BE2C (cell line): Measurements from ENCODE around the gene CXCR1.

ENCODE experiments used
- DNase-seq: peaks from one replicate; pipeline ENCODE4 v3.0.0-alpha.2; 2020
- H3K27me3 ChIP-seq: fragments of 250-450 bp; sonication (Bioruptor Pico); 2 replicates; pipeline ENCODE4 v1.5.1; 2020; ENCODE audit warnings: mild to moderate bottlenecking
- H3K36me3 ChIP-seq: fragments of 250-450 bp; sonication (Bioruptor Pico); 2 replicates; pipeline ENCODE4 v1.5.1; 2020; ENCODE audit warnings: mild to moderate bottlenecking
- H3K4me1 ChIP-seq: fragments of 250-450 bp; sonication (Bioruptor Pico); 2 replicates; pipeline ENCODE4 v1.5.1; 2020
- H3K4me3 ChIP-seq: 2 replicates; pipeline ENCODE4 v1.5.1; 2011; ENCODE audit warnings: low read depth, low read length
- H3K9me3 ChIP-seq: fragments of 250-450 bp; sonication (Bioruptor Pico); 2 replicates; pipeline ENCODE4 v1.5.1; 2020
- TF ChIP-seq, protein P1 (sequence below): IDR thresholded peaks from 2 replicates; pipeline ENCODE4 v1.5.1; 2012; ENCODE audit warnings: mild to moderate bottlenecking, low read depth, low read length

The CXCR1 gene

DNA sequence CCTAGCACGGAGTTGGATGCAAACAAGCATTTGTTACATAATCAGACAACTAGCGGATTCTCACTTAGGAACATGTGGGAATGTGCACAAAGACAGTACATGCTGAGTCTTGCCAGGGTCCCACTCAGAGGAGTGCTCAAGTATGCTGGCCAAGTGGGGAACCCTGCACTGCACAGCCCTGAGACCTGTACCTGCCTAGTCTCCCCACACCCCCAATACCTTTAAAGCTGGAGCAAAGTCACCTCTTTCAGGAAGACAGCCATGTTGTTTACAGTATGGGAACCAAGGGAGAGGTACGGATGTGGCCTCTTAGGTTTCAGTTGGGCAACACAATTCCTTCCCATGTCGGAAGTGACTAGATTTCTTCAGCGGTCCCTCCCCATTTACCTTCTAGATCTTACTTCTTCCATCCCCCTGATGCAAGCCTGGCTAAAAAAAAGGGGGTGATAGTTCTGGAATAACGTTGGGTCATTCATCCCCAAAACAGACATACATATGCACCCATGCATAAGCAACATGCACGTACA is 10.7 kb downstream of the CXCR1 start:
- Histone ChIP-seq H3K27me3 (peaks cover 18% of the 10 kb centered on the region; the same call in 1 of the 2 replicates), H3K4me1 (no peaks in the 10 kb centered on the region), H3K4me3 (no peak overlapping the region), H3K36me3 (no peaks in the 10 kb centered on the region), H3K9me3 (no peaks in the 10 kb centered on the region)
- TF ChIP-seq, protein P1, sequence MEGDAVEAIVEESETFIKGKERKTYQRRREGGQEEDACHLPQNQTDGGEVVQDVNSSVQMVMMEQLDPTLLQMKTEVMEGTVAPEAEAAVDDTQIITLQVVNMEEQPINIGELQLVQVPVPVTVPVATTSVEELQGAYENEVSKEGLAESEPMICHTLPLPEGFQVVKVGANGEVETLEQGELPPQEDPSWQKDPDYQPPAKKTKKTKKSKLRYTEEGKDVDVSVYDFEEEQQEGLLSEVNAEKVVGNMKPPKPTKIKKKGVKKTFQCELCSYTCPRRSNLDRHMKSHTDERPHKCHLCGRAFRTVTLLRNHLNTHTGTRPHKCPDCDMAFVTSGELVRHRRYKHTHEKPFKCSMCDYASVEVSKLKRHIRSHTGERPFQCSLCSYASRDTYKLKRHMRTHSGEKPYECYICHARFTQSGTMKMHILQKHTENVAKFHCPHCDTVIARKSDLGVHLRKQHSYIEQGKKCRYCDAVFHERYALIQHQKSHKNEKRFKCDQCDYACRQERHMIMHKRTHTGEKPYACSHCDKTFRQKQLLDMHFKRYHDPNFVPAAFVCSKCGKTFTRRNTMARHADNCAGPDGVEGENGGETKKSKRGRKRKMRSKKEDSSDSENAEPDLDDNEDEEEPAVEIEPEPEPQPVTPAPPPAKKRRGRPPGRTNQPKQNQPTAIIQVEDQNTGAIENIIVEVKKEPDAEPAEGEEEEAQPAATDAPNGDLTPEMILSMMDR: no peak
- no peak for DNase-seq

DNA sequence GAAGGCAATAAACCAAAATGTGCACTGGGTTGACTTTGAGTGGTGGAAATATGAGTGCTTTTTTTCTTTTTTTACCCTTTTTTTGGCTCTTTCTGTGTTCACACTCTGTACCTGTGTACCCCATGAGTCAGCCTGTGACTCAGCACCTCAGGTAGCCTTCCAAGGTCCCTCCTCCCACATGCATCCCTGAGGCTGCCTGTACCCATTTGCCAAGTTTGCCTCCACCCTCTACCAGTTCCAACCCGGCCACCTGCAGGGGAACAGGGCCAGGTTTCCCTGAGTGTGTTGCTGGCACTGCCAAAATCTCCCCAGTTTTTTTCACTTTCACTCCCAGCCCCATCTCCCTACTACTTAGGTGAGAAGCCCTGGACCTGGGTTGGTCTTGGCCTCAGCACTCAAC is 14.0 kb downstream of the CXCR1 start:
- Histone ChIP-seq H3K4me3 (no peak overlapping the region), H3K36me3 (no peaks in the 10 kb centered on the region), H3K4me1 (no peaks in the 10 kb centered on the region), H3K9me3 (no peaks in the 10 kb centered on the region), H3K27me3 (peaks cover 10% of the 10 kb centered on the region; the same call in 1 of the 2 replicates)
- TF ChIP-seq, protein P1: no peak
- DNase-seq: no peak

DNA sequence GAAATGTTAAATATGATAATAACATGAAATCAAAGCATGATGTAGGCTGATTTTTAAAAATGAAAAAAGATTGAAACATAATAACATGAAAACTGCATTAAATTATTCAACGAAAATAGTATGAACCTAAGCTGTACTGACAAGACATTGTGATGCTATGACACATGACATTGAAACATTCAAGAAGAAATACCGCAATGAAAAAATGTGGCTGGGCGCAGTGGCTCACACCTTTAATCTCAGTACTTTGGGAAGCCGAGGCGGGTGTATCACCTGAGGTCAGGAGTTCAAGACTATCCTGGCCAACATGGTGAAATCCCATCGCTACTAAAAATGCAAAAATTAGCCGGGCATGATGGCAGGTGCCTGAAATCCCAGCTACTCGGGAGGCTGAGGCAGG is 14.6 kb downstream of the CXCR1 start:
- no peak overlapping the region for H3K4me3 ChIP-seq
- no peaks in the 10 kb centered on the region for H3K36me3 ChIP-seq
- H3K27me3 ChIP-seq: peaks cover 10% of the 10 kb centered on the region; the same call in 1 of the 2 replicates
- TF ChIP-seq, protein P1: no peak
- no peaks in the 10 kb centered on the region for H3K4me1 ChIP-seq
- DNase-seq: no peak
- H3K9me3 ChIP-seq: no peaks in the 10 kb centered on the region

DNA sequence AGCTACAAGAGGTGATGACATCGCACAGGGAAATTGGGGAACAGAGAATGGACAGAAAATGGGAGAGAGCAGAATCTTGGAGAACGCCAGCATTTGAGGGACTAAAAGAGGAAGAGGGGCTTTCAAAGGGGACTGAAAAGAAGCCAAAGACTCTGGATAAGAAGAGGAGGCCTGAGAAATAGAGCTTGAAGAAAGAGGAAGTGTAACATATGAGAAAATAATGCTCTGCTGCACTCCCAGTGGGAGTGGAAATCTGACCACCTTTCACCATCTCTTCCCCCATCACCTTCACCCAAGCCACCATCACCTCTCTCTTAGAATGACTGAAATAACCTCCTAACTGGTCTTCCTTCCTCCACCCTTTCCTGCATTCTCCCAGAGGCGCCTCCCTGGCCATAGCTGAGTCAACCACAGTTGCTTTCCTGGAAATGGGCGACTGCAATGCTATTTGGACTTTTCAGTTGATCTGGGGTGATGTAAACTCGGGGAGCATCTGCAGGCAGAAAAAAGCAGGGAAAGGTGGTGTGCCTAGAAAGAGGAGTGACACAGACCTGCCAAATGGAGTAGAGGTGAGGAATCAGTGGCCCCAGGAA is 16.8 kb downstream of the CXCR1 start:
- TF ChIP-seq, protein P1: no peak
- Histone ChIP-seq H3K4me3 (no peak overlapping the region), H3K9me3 (no peaks in the 10 kb centered on the region), H3K4me1 (no peaks in the 10 kb centered on the region), H3K27me3 (peaks cover 10% of the 10 kb centered on the region; the same call in 1 of the 2 replicates), H3K36me3 (no peaks in the 10 kb centered on the region)
- no peak for DNase-seq

DNA sequence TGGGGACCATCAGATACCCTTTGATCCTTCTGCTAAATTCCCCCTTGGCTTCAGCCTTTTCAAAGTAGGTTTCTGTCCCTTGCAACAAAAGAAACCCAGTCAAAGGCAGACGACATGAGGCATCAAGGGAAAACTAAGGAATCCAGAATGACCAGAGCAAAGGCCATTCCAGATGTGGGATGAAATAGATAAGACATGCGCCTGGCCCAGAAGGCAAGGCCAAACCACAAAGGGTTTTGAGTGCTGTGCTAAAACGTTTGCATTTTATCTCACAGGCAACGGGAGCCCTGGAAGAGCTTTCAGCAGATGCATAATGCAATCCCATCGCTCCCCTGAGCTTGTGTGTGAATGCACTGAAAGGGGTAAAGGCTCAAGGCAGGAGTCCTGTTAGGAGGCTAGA is 17.7 kb downstream of the CXCR1 start:
- Histone ChIP-seq H3K4me1 (no peaks in the 10 kb centered on the region), H3K27me3 (peaks cover 10% of the 10 kb centered on the region; the same call in 1 of the 2 replicates), H3K4me3 (no peak overlapping the region), H3K9me3 (0 out of 2 replicates have a peak, but pooled peaks cover 3% of the 10 kb centered on the region), H3K36me3 (no peaks in the 10 kb centered on the region)
- TF ChIP-seq, protein P1: no peak
- DNase-seq: no peak

DNA sequence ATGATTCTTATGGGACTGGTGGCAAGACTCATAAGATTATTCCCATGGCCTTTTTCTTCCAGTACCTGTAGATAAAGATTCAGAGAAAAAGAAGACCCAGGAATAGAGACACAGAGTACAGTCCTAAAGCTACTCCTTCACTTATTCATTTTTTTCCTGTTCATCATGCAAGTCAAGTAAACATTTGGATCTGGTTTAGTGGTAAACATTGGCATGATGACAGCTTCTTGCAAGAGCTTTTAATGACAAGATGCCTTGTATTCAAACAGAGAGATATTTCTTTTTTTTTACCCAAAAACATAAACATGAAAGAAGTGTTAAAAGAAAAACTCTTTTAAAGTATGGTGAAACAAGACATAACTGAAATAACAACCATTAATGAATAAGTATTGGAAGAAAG is 20.7 kb downstream of the CXCR1 start:
- no peaks in the 10 kb centered on the region for H3K4me1 ChIP-seq
- TF ChIP-seq, protein P1: no peak
- H3K4me3 ChIP-seq: no peak overlapping the region
- H3K36me3 ChIP-seq: no peaks in the 10 kb centered on the region
- 0 out of 2 replicates have a peak, but pooled peaks cover 3% of the 10 kb centered on the region for H3K9me3 ChIP-seq
- DNase-seq: no peak
- peaks cover 9% of the 10 kb centered on the region for H3K27me3 ChIP-seq
